H9 (cell line): ENCODE results near the gene C1QTNF9. TPM values are rescaled to one million over a fixed set of nuclear protein-coding genes. Genes with fewer than 3 reads are reported as not detected.

Source experiments
- DNase-seq: peaks from one replicate; pipeline ENCODE4 v3.0.0-alpha.2; 2017
- H2AFZ ChIP-seq: one replicate; pipeline ENCODE4 v1.6.1; 2013; ENCODE audit warnings: mild to moderate bottlenecking, low read length, control low read depth, moderate library complexity
- H2AK5ac ChIP-seq: 2 replicates; pipeline ENCODE4 v1.6.1; 2013; ENCODE audit warnings: low read length, control low read depth, mixed read lengths; ENCODE audit not compliant: insufficient read length
- H2BK120ac ChIP-seq: one replicate; pipeline ENCODE4 v1.6.1; 2013; ENCODE audit warnings: low read depth, mild to moderate bottlenecking, low read length, control low read depth, inconsistent platforms; ENCODE audit not compliant: poor library complexity, severe bottlenecking
- H2BK12ac ChIP-seq: 2 replicates; pipeline ENCODE4 v1.6.1; 2013; ENCODE audit warnings: low read length, control low read depth, mixed read lengths, low read depth; ENCODE audit not compliant: insufficient read length
- H2BK15ac ChIP-seq: 2 replicates; pipeline ENCODE4 v1.6.1; 2013; ENCODE audit warnings: low read depth, low read length, control low read depth
- H2BK20ac ChIP-seq: one replicate; pipeline ENCODE4 v1.6.1; 2013; ENCODE audit warnings: low read depth, mild to moderate bottlenecking, low read length, control low read depth, inconsistent platforms; ENCODE audit not compliant: poor library complexity, severe bottlenecking
- H2BK5ac ChIP-seq: 2 replicates; pipeline ENCODE4 v1.6.1; 2013; ENCODE audit warnings: low read length, control low read depth, mixed read lengths; ENCODE audit not compliant: insufficient read length
- H3K14ac ChIP-seq: 2 replicates; pipeline ENCODE4 v1.6.1; 2013; ENCODE audit warnings: low read length, control low read depth; ENCODE audit not compliant: insufficient read depth
- H3K18ac ChIP-seq: 2 replicates; pipeline ENCODE4 v1.6.1; 2013; ENCODE audit warnings: low read depth, mild to moderate bottlenecking, mixed read lengths, low read length, control low read depth; ENCODE audit not compliant: insufficient read length
- H3K23ac ChIP-seq: 2 replicates; pipeline ENCODE4 v1.6.1; 2013; ENCODE audit warnings: low read length, control low read depth, mixed read lengths, low read depth; ENCODE audit not compliant: insufficient read length
- H3K23me2 ChIP-seq: 2 replicates; pipeline ENCODE4 v1.6.1; 2013; ENCODE audit warnings: low read depth, mild to moderate bottlenecking, mixed read lengths, low read length, control low read depth; ENCODE audit not compliant: insufficient read length, poor library complexity, severe bottlenecking
- H3K27ac ChIP-seq: 2 replicates; pipeline ENCODE4 v1.5.1; 2013; ENCODE audit warnings: low read length, control low read depth, mixed read lengths, low read depth; ENCODE audit not compliant: insufficient read length
- H3K27me3 ChIP-seq: 2 replicates; pipeline ENCODE4 v1.6.1; 2013; ENCODE audit warnings: low read length, control low read depth, inconsistent platforms; ENCODE audit not compliant: insufficient read depth
- H3K4ac ChIP-seq: 2 replicates; pipeline ENCODE4 v1.6.1; 2013; ENCODE audit warnings: low read depth, mild to moderate bottlenecking, control low read depth, inconsistent platforms, low read length, moderate library complexity
- H3K4me1 ChIP-seq: 2 replicates; pipeline ENCODE4 v1.6.1; 2013; ENCODE audit warnings: low read length, control low read depth, inconsistent platforms; ENCODE audit not compliant: insufficient read depth
- H3K4me2 ChIP-seq: 2 replicates; pipeline ENCODE4 v1.6.1; 2013; ENCODE audit warnings: low read length, control low read depth, mixed read lengths; ENCODE audit not compliant: insufficient read length, insufficient read depth
- H3K56ac ChIP-seq: 2 replicates; pipeline ENCODE4 v1.6.1; 2013; ENCODE audit warnings: low read depth, mild to moderate bottlenecking, mixed read lengths, low read length, control low read depth; ENCODE audit not compliant: insufficient read length
- H3K79me1 ChIP-seq: 2 replicates; pipeline ENCODE4 v1.6.1; 2013; ENCODE audit warnings: low read depth, mild to moderate bottlenecking, moderate library complexity, low read length, control low read depth, inconsistent platforms; ENCODE audit not compliant: insufficient read depth, poor library complexity, severe bottlenecking
- H3K79me2 ChIP-seq: 2 replicates; pipeline ENCODE4 v1.6.1; 2013; ENCODE audit warnings: low read length, control low read depth, inconsistent platforms; ENCODE audit not compliant: insufficient read depth
- H3K9ac ChIP-seq: 2 replicates; pipeline ENCODE4 v1.6.1; 2013; ENCODE audit warnings: low read length, control low read depth, mixed read lengths; ENCODE audit not compliant: insufficient read length; ENCODE audit errors: extremely low read depth
- H3K9me3 ChIP-seq: one replicate; pipeline ENCODE4 v1.6.1; 2013; ENCODE audit warnings: low read depth, low read length, inconsistent platforms; ENCODE audit not compliant: control insufficient read depth
- H3T11ph ChIP-seq: one replicate; pipeline ENCODE4 v1.6.1; 2013; ENCODE audit warnings: mild to moderate bottlenecking, low read length, control low read depth, inconsistent platforms
- H4K20me1 ChIP-seq: one replicate; pipeline ENCODE4 v1.6.1; 2013; ENCODE audit not compliant: control insufficient read depth, insufficient read length, insufficient read depth
- H4K5ac ChIP-seq: 2 replicates; pipeline ENCODE4 v1.6.1; 2013; ENCODE audit warnings: low read depth, mild to moderate bottlenecking, mixed read lengths, low read length, control low read depth; ENCODE audit not compliant: insufficient read length
- H4K8ac ChIP-seq: replicated peaks from 2 replicates; pipeline ENCODE4 v1.6.1; 2013; ENCODE audit warnings: low read length, control low read depth, mixed read lengths, low read depth; ENCODE audit not compliant: insufficient read length
- H4K91ac ChIP-seq: 2 replicates; pipeline ENCODE4 v1.6.1; 2013; ENCODE audit warnings: low read depth, mild to moderate bottlenecking, moderate library complexity, mixed read lengths, low read length, control low read depth; ENCODE audit not compliant: insufficient read length
- H3K27ac Mint-ChIP-seq, 3 experiments: 2 replicates in 2 of 3; 3 replicates in 1 of 3; pipeline ENCODE4 v1.8.0; 2020 to 2021; ENCODE audit warnings: mixed read lengths in 3 of 3, mild to moderate bottlenecking in 1 of 3, moderate library complexity in 1 of 3
- H3K27me3 Mint-ChIP-seq: 2 replicates; pipeline ENCODE4 v1.8.0; 2021; ENCODE audit warnings: low read depth, mild to moderate bottlenecking, moderate library complexity, mixed read lengths
- H3K36me3 Mint-ChIP-seq, 3 experiments: 2 replicates in 2 of 3; 3 replicates in 1 of 3; pipeline ENCODE4 v1.8.0; 2020 to 2021; ENCODE audit warnings: low read depth in 3 of 3, mixed read lengths in 3 of 3; ENCODE audit not compliant: insufficient read depth in 1 of 3
- H3K4me1 Mint-ChIP-seq, 2 experiments: 2 replicates each; pipeline ENCODE4 v1.8.0; 2020; ENCODE audit warnings: mixed read lengths in 2 of 2
- H3K4me3 Mint-ChIP-seq, 2 experiments: 2 replicates in 1 of 2; 3 replicates in 1 of 2; pipeline ENCODE4 v1.8.0; 2020 to 2021; ENCODE audit warnings: mild to moderate bottlenecking in 2 of 2, mixed read lengths in 2 of 2, moderate library complexity in 1 of 2
- H3K9me3 Mint-ChIP-seq, 2 experiments: 2 replicates in 1 of 2; 3 replicates in 1 of 2; pipeline ENCODE4 v1.8.0; 2020; ENCODE audit warnings: mild to moderate bottlenecking in 2 of 2, mixed read lengths in 2 of 2, moderate library complexity in 1 of 2
- CTCF ChIP-seq: fragments of 200-600 bp; sonication (generic); conservative IDR thresholded peaks from 3 replicates; pipeline ENCODE4 v1.8.0; 2021; ENCODE audit warnings: antibody characterized with exemption, mild to moderate bottlenecking
- WGBS: extraction: QIAGEN DNeasy Blood & Tissue Kit; methylation state at CpG from one replicate; pipeline ENCODE4 v1.1.7; 2013; ENCODE audit warnings: missing lambda C conversion rate, low lambda C conversion rate, mixed read lengths; ENCODE audit not compliant: insufficient read length; ENCODE audit errors: extremely low coverage; 5-methylcytosine and 5-hydroxymethylcytosine counted together
- total RNA-seq: library from RNA; stranded (reverse); gene quantifications from 2 replicates; pipeline ENCODE4 v1.2.1, GENCODE V29; 2021

Gene C1QTNF9
- total RNA-seq, 1 experiment from 2014 or later = not detected

DNA sequence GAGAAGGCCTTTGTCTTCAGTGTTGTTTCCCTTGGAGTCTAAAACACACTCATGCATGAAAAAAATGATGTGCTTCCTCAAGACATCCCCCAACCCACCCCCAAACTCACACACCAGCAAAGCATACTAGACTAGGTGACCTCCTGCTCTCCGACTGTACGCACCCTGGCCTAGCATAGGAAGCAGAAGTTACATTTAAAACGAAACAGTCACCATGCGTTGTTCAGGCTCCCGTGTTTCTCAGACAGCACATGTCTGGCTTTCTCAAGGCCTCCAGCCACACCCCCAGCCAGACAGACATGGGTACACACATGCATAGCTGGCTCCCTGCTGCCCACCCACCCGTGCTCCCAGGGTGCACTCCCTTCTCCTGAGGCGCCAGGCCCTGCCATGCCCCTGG, 28.7 kb upstream of the C1QTNF9 start:
- TF ChIP-seq CTCF = no peak
- Histone ChIP-seq H3K27ac (no peak overlapping the region), H3K9ac (no peak overlapping the region)

More for the DNA sequence above, 28.7 kb upstream of the C1QTNF9 start:
- Histone ChIP-seq H3K4ac (no peak overlapping the region), H2AFZ (no peak overlapping the region), H3K4me2 (no peak overlapping the region), H3K27me3 (no peaks in the 10 kb centered on the region), H3T11ph (no peak overlapping the region), H3K79me2 (no peaks in the 10 kb centered on the region), H3K56ac (no peak overlapping the region), H2BK12ac (no peak overlapping the region), H3K14ac (no peak overlapping the region), H3K4me1 (no peaks in the 10 kb centered on the region), H3K23ac (no peak overlapping the region), H3K9me3 (no peaks in the 10 kb centered on the region), H2AK5ac (no peak overlapping the region), H2BK5ac (no peak overlapping the region), H4K91ac (no peak overlapping the region), H4K5ac (no peak overlapping the region), H2BK20ac (no peak overlapping the region), H2BK15ac (no peak overlapping the region), H2BK120ac (no peak overlapping the region), H3K79me1 (no peaks in the 10 kb centered on the region), H4K20me1 (no peaks in the 10 kb centered on the region), H4K8ac (no peak overlapping the region), H3K23me2 (no peaks in the 10 kb centered on the region), H3K18ac (no peak overlapping the region)
- DNase-seq = no peak
- Mint-ChIP-seq H3K4me1 (no peaks in the 10 kb centered on the region), H3K27me3 (no peaks in the 10 kb centered on the region), H3K9me3 (no peaks in the 10 kb centered on the region), H3K36me3 (peaks cover 0 to 3% (median 2%) of the 10 kb centered on the region in 3 experiments; a peak in 3 of 7 replicates), H3K27ac (peak overlapping the region in 1 of 3 experiments; percentile 81; a peak in 2 of 7 replicates), H3K4me3 (no peak overlapping the region)
- no CpG with 5 or more reads among the region's 7 CpGs for WGBS
